ENCODE data around the gene ZNF24.

ZNF24 gene

GRCh38 chr18:35376393-35376741 lies 32.1 kb upstream of the ZNF24 start:
- Histone ChIP-seq H4K20me1 (ENCODE audit: insufficient read depth, low read length) (no peaks in the 10 kb centered on the region), H3K36me3 (replicated peaks; ENCODE audit: insufficient read depth, low read length) (no peaks in the 10 kb centered on the region), H3K4me1 (ENCODE audit: low read length) (no peaks in the 10 kb centered on the region), H3K79me2 (ENCODE audit: low read length) (no peaks in the 10 kb centered on the region), H3K9me2 (replicated peaks; ENCODE audit: insufficient read depth, low read length) (no peaks in the 10 kb centered on the region), H3K27me3 (replicated peaks; ENCODE audit: insufficient read depth, low read length) (no peaks in the 10 kb centered on the region), H3F3A (ENCODE audit: insufficient read depth, low read length) (no peaks in the 10 kb centered on the region), H3K9ac (ENCODE audit: low read length) (no peak overlapping the region), H3K9me3 (replicated peaks; ENCODE audit: insufficient read depth, low read length) (no peaks in the 10 kb centered on the region), H3K4me3 (ENCODE audit: low read length) (peak overlapping the region; percentile 81; the same call in 1 of the 2 replicates), H3K4me2 (ENCODE audit: low read depth, low read length) (peak overlapping the region; percentile 86), H2AFZ (ENCODE audit: low read length) (peak overlapping the region; percentile 96), H3K27ac (ENCODE audit: low read length) (no peak overlapping the region)
- DNase-seq, result no peak
- TF ChIP-seq EZH2 (optimal IDR thresholded peaks at IDR 0.05; ENCODE audit: low read depth, low read length) (no peak), EZH2phosphoT487 (IDR thresholded peaks at IDR 0.05; ENCODE audit: low read length) (no peak), CTCF (IDR thresholded peaks at IDR 0.05; ENCODE audit: low read length) (no peak)

GRCh38 chr18:35374708-35375107 lies 30.5 kb upstream of the ZNF24 start:
- H3K4me3 ChIP-seq (ENCODE audit: low read length), result no peak overlapping the region
- H3K9ac ChIP-seq (ENCODE audit: low read length), result no peak overlapping the region
- no peak for TF ChIP-seq EZH2phosphoT487 (IDR thresholded peaks at IDR 0.05; ENCODE audit: low read length)
- TF ChIP-seq EZH2 (optimal IDR thresholded peaks at IDR 0.05; ENCODE audit: low read depth, low read length), result no peak
- TF ChIP-seq CTCF (IDR thresholded peaks at IDR 0.05; ENCODE audit: low read length), result no peak
- no peaks in the 10 kb centered on the region for H3K9me2 ChIP-seq (replicated peaks; ENCODE audit: insufficient read depth, low read length)
- H2AFZ ChIP-seq (ENCODE audit: low read length), result no peak overlapping the region
- no peak overlapping the region for H3K27ac ChIP-seq (ENCODE audit: low read length)
- H4K20me1 ChIP-seq (ENCODE audit: insufficient read depth, low read length), result no peaks in the 10 kb centered on the region
- no peaks in the 10 kb centered on the region for H3K27me3 ChIP-seq (replicated peaks; ENCODE audit: insufficient read depth, low read length)
- no peak for DNase-seq
- H3K79me2 ChIP-seq (ENCODE audit: low read length), result no peaks in the 10 kb centered on the region
- no peaks in the 10 kb centered on the region for H3F3A ChIP-seq (ENCODE audit: insufficient read depth, low read length)
- H3K36me3 ChIP-seq (replicated peaks; ENCODE audit: insufficient read depth, low read length), result no peaks in the 10 kb centered on the region
- H3K9me3 ChIP-seq (replicated peaks; ENCODE audit: insufficient read depth, low read length), result no peaks in the 10 kb centered on the region
- no peaks in the 10 kb centered on the region for H3K4me1 ChIP-seq (ENCODE audit: low read length)
- no peak overlapping the region for H3K4me2 ChIP-seq (ENCODE audit: low read depth, low read length)

GRCh38 chr18:35371412-35372195 lies 27.4 kb upstream of the ZNF24 start:
- Histone ChIP-seq H3K4me3 (ENCODE audit: low read length) (no peak overlapping the region), H2AFZ (ENCODE audit: low read length) (no peak overlapping the region), H3K4me2 (ENCODE audit: low read depth, low read length) (no peak overlapping the region), H3K79me2 (ENCODE audit: low read length) (no peaks in the 10 kb centered on the region), H3K4me1 (ENCODE audit: low read length) (no peaks in the 10 kb centered on the region), H4K20me1 (ENCODE audit: insufficient read depth, low read length) (no peaks in the 10 kb centered on the region), H3K27ac (ENCODE audit: low read length) (no peak overlapping the region), H3F3A (ENCODE audit: insufficient read depth, low read length) (no peaks in the 10 kb centered on the region), H3K9ac (ENCODE audit: low read length) (no peak overlapping the region), H3K36me3 (replicated peaks; ENCODE audit: insufficient read depth, low read length) (no peaks in the 10 kb centered on the region), H3K9me3 (replicated peaks; ENCODE audit: insufficient read depth, low read length) (no peaks in the 10 kb centered on the region), H3K9me2 (replicated peaks; ENCODE audit: insufficient read depth, low read length) (no peaks in the 10 kb centered on the region), H3K27me3 (replicated peaks; ENCODE audit: insufficient read depth, low read length) (no peaks in the 10 kb centered on the region)
- DNase-seq, result no peak
- TF ChIP-seq EZH2phosphoT487 (IDR thresholded peaks at IDR 0.05; ENCODE audit: low read length) (no peak), CTCF (IDR thresholded peaks at IDR 0.05; ENCODE audit: low read length) (no peak), EZH2 (optimal IDR thresholded peaks at IDR 0.05; ENCODE audit: low read depth, low read length) (no peak)

Measured in MM.1S (cell line).